ENCODE data around the gene DLL1.

The DLL1 gene

GRCh38 chr6:170251776-170252571 lies 38.9 kb downstream of the DLL1 start:
- DNase-seq (ENCODE audit: low read depth, low spot score): no peak

GRCh38 chr6:170250981-170251775 lies 39.7 kb downstream of the DLL1 start:
- no peak for DNase-seq (ENCODE audit: low read depth, low spot score)

GRCh38 chr6:170250455-170250854 lies 40.4 kb downstream of the DLL1 start:
- DNase-seq (ENCODE audit: low read depth, low spot score): no peak

GRCh38 chr6:170249817-170250216 lies 41.1 kb downstream of the DLL1 start:
- no peak for DNase-seq (ENCODE audit: low read depth, low spot score)

- no peak for DNase-seq (ENCODE audit: low read depth, low spot score)
Measured at GRCh38 chr6:170248861-170249600, 41.8 kb downstream of the DLL1 start.

GRCh38 chr6:170248111-170248805 lies 42.6 kb downstream of the DLL1 start:
- DNase-seq (ENCODE audit: low read depth, low spot score): no peak

- no peak for DNase-seq (ENCODE audit: low read depth, low spot score)
Measured at GRCh38 chr6:170247178-170247701, 43.6 kb downstream of the DLL1 start.

GRCh38 chr6:170245475-170245992 lies 45.3 kb downstream of the DLL1 start:
- DNase-seq (ENCODE audit: low read depth, low spot score): no peak

GRCh38 chr6:170244721-170245474 lies 46.0 kb downstream of the DLL1 start:
- no peak for DNase-seq (ENCODE audit: low read depth, low spot score)

- no peak for DNase-seq (ENCODE audit: low read depth, low spot score)
Measured at GRCh38 chr6:170243791-170244291, 47.0 kb downstream of the DLL1 start.

- no peak for DNase-seq (ENCODE audit: low read depth, low spot score)
Measured at GRCh38 chr6:170243386-170243785, 47.5 kb downstream of the DLL1 start.

- DNase-seq (ENCODE audit: low read depth, low spot score): no peak
Measured at GRCh38 chr6:170238741-170239565, 51.9 kb downstream of the DLL1 start.

GRCh38 chr6:170237999-170238740 lies 52.7 kb downstream of the DLL1 start:
- DNase-seq (ENCODE audit: low read depth, low spot score): no peak

- no peak for DNase-seq (ENCODE audit: low read depth, low spot score)
Measured at GRCh38 chr6:170236131-170236836, 54.6 kb downstream of the DLL1 start.

- DNase-seq (ENCODE audit: low read depth, low spot score): no peak
Measured at GRCh38 chr6:170235391-170236125, 55.3 kb downstream of the DLL1 start.

GRCh38 chr6:170234419-170234818 lies 56.5 kb downstream of the DLL1 start:
- peak; percentile 59 for DNase-seq (ENCODE audit: low read depth, low spot score)
